ENCODE measurements around the gene SBNO2. TPM values are rescaled to one million over a fixed set of nuclear protein-coding genes. Genes with fewer than 3 reads are reported as not detected.

SBNO2 gene
- polyA plus RNA-seq, 2 donors, result 43.1 to 56.5 TPM

- H3K27me3 ChIP-seq (ENCODE audit: control insufficient read depth in 1 of 2, insufficient read depth in 2 of 2, low read length in 2 of 2), result no peaks in the 10 kb centered on the region
- no peak overlapping the region for H3K27ac ChIP-seq (ENCODE audit: low read depth in 2 of 2, low read length in 1 of 2)
- H3K4me1 ChIP-seq (ENCODE audit: control insufficient read depth in 2 of 2, insufficient read depth in 2 of 2, low read length in 1 of 2), result peaks cover 4 to 8% of the 10 kb centered on the region in 2 donors
- peaks cover 0 to 9% of the 10 kb centered on the region in 2 donors for H3K36me3 ChIP-seq (ENCODE audit: control insufficient read depth in 2 of 2, insufficient read depth in 2 of 2, low read length in 1 of 2)
- H3K4me3 ChIP-seq (ENCODE audit: low read depth in 1 of 2, low read length in 2 of 2), result no peak overlapping the region
- 36 to 43% methylated on average over 33 to 54 of the region's 54 CpGs for WGBS, 2 donors
- H3K9me3 ChIP-seq (ENCODE audit: control insufficient read depth in 2 of 2, insufficient read depth in 1 of 2, low read depth in 1 of 2, low read length in 1 of 2), result no peaks in the 10 kb centered on the region
Observed at GRCh38 chr19:1074544-1075283, 99.4 kb downstream of the SBNO2 start.

- Histone ChIP-seq H3K36me3 (ENCODE audit: control insufficient read depth in 2 of 2, insufficient read depth in 2 of 2, low read length in 1 of 2) (peaks cover 0 to 9% of the 10 kb centered on the region in 2 donors), H3K4me1 (ENCODE audit: control insufficient read depth in 2 of 2, insufficient read depth in 2 of 2, low read length in 1 of 2) (peaks cover 4 to 8% of the 10 kb centered on the region in 2 donors), H3K9me3 (ENCODE audit: control insufficient read depth in 2 of 2, insufficient read depth in 1 of 2, low read depth in 1 of 2, low read length in 1 of 2) (no peaks in the 10 kb centered on the region), H3K27ac (ENCODE audit: low read depth in 2 of 2, low read length in 1 of 2) (no peak overlapping the region), H3K27me3 (ENCODE audit: control insufficient read depth in 1 of 2, insufficient read depth in 2 of 2, low read length in 2 of 2) (no peaks in the 10 kb centered on the region), H3K4me3 (ENCODE audit: low read depth in 1 of 2, low read length in 2 of 2) (no peak overlapping the region)
- 68 to 73% methylated on average over 27 to 28 of the region's 28 CpGs for WGBS, 2 donors
Observed at GRCh38 chr19:1073956-1074517, 100.0 kb downstream of the SBNO2 start.

- no peak overlapping the region for H3K27ac ChIP-seq (ENCODE audit: low read depth in 2 of 2, low read length in 1 of 2)
- no peak overlapping the region for H3K4me3 ChIP-seq (ENCODE audit: low read depth in 1 of 2, low read length in 2 of 2)
- peaks cover 0 to 9% of the 10 kb centered on the region in 2 donors for H3K36me3 ChIP-seq (ENCODE audit: control insufficient read depth in 2 of 2, insufficient read depth in 2 of 2, low read length in 1 of 2)
- 83 to 87% methylated on average over 30 of the region's 30 CpGs for WGBS, 2 donors
- H3K9me3 ChIP-seq (ENCODE audit: control insufficient read depth in 2 of 2, insufficient read depth in 1 of 2, low read depth in 1 of 2, low read length in 1 of 2), result no peaks in the 10 kb centered on the region
- H3K4me1 ChIP-seq (ENCODE audit: control insufficient read depth in 2 of 2, insufficient read depth in 2 of 2, low read length in 1 of 2), result peaks cover 4 to 8% of the 10 kb centered on the region in 2 donors
- no peaks in the 10 kb centered on the region for H3K27me3 ChIP-seq (ENCODE audit: control insufficient read depth in 1 of 2, insufficient read depth in 2 of 2, low read length in 2 of 2)
Observed at GRCh38 chr19:1073063-1073955, 100.8 kb downstream of the SBNO2 start.

DNA sequence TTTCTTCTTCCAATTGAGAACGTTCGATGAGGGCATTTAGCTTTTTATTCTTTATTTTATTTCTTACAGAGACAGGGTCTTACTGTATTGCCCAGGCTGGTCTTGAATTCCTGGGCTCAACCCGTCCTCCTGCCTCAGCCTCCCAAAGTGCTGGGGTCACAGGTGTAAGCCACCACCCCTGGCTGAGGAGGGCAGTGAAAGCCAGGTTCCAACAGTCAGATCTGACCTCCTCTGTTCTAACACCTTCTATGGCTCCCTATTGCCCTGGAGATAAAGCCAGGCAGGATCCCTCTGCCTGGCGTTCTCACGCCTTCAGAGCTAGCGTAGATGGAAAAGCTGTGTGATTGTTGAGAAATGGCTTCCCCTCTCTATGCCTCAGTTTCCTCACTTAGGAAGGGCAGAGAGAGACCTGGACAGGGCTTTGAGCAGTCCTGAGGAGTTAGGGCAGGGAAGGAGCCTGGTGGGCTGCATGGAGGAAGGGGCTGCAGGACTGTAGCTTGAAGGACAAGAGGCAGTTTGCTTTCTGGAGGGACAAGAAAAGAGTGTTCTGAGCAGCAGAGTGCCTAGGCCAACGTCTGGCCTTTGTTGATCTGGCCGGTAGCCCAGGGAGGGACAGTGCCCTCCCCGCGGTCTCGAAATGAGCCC, 101.6 kb downstream of the SBNO2 start:
- Histone ChIP-seq H3K27ac (ENCODE audit: low read depth in 2 of 2, low read length in 1 of 2) (no peak overlapping the region), H3K36me3 (ENCODE audit: control insufficient read depth in 2 of 2, insufficient read depth in 2 of 2, low read length in 1 of 2) (peaks cover 0 to 9% of the 10 kb centered on the region in 2 donors), H3K4me1 (ENCODE audit: control insufficient read depth in 2 of 2, insufficient read depth in 2 of 2, low read length in 1 of 2) (peaks cover 4 to 5% of the 10 kb centered on the region in 2 donors), H3K27me3 (ENCODE audit: control insufficient read depth in 1 of 2, insufficient read depth in 2 of 2, low read length in 2 of 2) (peaks cover 0 to 1% of the 10 kb centered on the region in 2 donors), H3K4me3 (ENCODE audit: low read depth in 1 of 2, low read length in 2 of 2) (no peak overlapping the region), H3K9me3 (ENCODE audit: control insufficient read depth in 2 of 2, insufficient read depth in 1 of 2, low read depth in 1 of 2, low read length in 1 of 2) (no peaks in the 10 kb centered on the region)
- 82% methylated on average over 11 of the region's 11 CpGs for WGBS, 2 donors

DNA sequence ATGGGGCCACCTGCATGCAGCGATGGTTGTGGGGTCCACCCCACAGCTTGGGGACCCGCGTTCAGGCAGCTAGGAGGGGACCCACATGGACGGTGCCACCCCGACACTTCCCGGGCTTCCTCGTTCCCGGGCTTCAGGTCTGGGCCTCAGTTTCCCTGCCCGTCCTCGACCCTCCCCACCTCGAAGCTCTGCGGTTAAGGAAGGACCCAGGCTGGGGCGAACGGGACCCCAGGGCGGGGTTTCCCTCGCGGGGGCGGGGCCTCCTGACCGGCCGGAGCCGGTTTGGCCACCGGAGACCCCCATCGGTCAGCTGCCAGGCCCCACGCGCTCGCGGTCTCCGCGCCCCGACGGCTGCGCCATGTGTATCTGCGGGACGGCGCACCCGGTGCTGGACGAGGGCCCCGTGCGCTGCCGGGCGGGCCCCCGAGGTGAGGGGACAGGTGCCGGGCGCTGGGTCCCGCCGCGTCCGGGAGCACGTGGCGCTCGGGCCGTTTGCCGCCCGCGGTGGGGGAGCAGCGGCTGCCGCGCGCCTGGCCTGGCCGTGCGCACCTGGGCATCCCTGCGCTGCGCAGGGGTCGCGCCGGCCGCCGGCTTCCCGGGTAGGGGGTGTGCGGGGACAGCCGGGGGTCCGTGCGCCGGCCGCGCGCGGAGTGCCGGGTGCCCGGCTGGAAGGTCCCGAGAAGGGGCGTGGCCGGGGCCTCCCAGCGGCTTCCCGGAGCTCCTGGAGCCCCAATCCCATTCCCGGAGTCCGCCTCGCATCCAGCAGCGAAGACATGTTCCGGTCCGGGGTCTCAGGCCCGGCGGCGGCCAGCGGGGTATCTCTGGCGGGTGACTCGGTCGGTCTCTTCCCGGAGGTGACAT, 102.9 kb downstream of the SBNO2 start:
- Histone ChIP-seq H3K27ac (ENCODE audit: low read depth in 2 of 2, low read length in 1 of 2) (no peak overlapping the region), H3K36me3 (ENCODE audit: control insufficient read depth in 2 of 2, insufficient read depth in 2 of 2, low read length in 1 of 2) (peaks cover 0 to 9% of the 10 kb centered on the region in 2 donors), H3K4me1 (ENCODE audit: control insufficient read depth in 2 of 2, insufficient read depth in 2 of 2, low read length in 1 of 2) (peaks cover 8 to 11% of the 10 kb centered on the region in 2 donors), H3K4me3 (ENCODE audit: low read depth in 1 of 2, low read length in 2 of 2) (peak overlapping the region in 1 of 2 donors; percentile 12), H3K27me3 (ENCODE audit: control insufficient read depth in 1 of 2, insufficient read depth in 2 of 2, low read length in 2 of 2) (peaks cover 0 to 5% of the 10 kb centered on the region in 2 donors), H3K9me3 (ENCODE audit: control insufficient read depth in 2 of 2, insufficient read depth in 1 of 2, low read depth in 1 of 2, low read length in 1 of 2) (no peaks in the 10 kb centered on the region)
- 19 to 23% methylated on average over 79 to 99 of the region's 99 CpGs for WGBS, 2 donors

DNA sequence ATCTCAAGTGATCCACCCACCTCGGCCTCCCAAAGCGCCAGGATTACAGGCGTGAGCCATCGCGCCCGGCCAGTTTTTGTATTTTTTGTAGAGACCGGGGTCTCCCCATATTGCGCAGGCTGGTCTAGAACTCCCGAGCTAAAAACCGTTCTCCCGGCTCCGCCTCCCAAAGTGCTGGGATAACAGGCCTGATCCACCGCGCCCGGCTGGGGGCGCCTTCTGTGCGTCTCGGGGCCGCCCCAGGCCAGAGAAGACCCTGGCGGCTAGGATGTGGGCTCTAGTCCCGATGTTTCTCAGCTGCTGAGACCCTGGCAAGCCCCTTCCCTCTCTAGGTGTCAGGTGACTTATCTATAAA, 103.5 kb downstream of the SBNO2 start:
- Histone ChIP-seq H3K4me3 (ENCODE audit: low read depth in 1 of 2, low read length in 2 of 2) (no peak overlapping the region), H3K9me3 (ENCODE audit: control insufficient read depth in 2 of 2, insufficient read depth in 1 of 2, low read depth in 1 of 2, low read length in 1 of 2) (no peaks in the 10 kb centered on the region), H3K27me3 (ENCODE audit: control insufficient read depth in 1 of 2, insufficient read depth in 2 of 2, low read length in 2 of 2) (peaks cover 0 to 5% of the 10 kb centered on the region in 2 donors), H3K4me1 (ENCODE audit: control insufficient read depth in 2 of 2, insufficient read depth in 2 of 2, low read length in 1 of 2) (peaks cover 8 to 11% of the 10 kb centered on the region in 2 donors), H3K36me3 (ENCODE audit: control insufficient read depth in 2 of 2, insufficient read depth in 2 of 2, low read length in 1 of 2) (peaks cover 0 to 9% of the 10 kb centered on the region in 2 donors), H3K27ac (ENCODE audit: low read depth in 2 of 2, low read length in 1 of 2) (no peak overlapping the region)
- WGBS, 2 donors, result 24 to 26% methylated on average over 21 of the region's 21 CpGs

- peaks cover 8 to 10% of the 10 kb centered on the region in 2 donors for H3K4me1 ChIP-seq (ENCODE audit: control insufficient read depth in 2 of 2, insufficient read depth in 2 of 2, low read length in 1 of 2)
- peak overlapping the region; percentile 7 to 37 for H3K4me3 ChIP-seq (ENCODE audit: low read depth in 1 of 2, low read length in 2 of 2)
- H3K27me3 ChIP-seq (ENCODE audit: control insufficient read depth in 1 of 2, insufficient read depth in 2 of 2, low read length in 2 of 2), result peaks cover 0 to 5% of the 10 kb centered on the region in 2 donors
Observed at GRCh38 chr19:1069009-1069779, 104.9 kb downstream of the SBNO2 start.

More at GRCh38 chr19:1069009-1069779, 104.9 kb downstream of the SBNO2 start:
- peak overlapping the region in 1 of 2 donors; percentile 40 for H3K27ac ChIP-seq (ENCODE audit: low read depth in 2 of 2, low read length in 1 of 2)
- peaks cover 0 to 9% of the 10 kb centered on the region in 2 donors for H3K36me3 ChIP-seq (ENCODE audit: control insufficient read depth in 2 of 2, insufficient read depth in 2 of 2, low read length in 1 of 2)
- no peaks in the 10 kb centered on the region for H3K9me3 ChIP-seq (ENCODE audit: control insufficient read depth in 2 of 2, insufficient read depth in 1 of 2, low read depth in 1 of 2, low read length in 1 of 2)
- whole genome bisulfite sequencing, 2 donors, result 44 to 45% methylated on average over 25 of the region's 25 CpGs

Measured in esophagus (tissue), 2 donors.